ENCODE data around the gene MLLT6. TPM values are rescaled to one million over a fixed set of nuclear protein-coding genes. Genes with fewer than 3 reads are reported as not detected.
A peak's percentile ranks its signal among the peaks of the same experiment; 100 is the strongest.

The MLLT6 gene
- total and polyA plus RNA-seq, 10 of the 15 experiments (the other 5 are each of a cell fraction or from before 2014, with no cell fraction given): 4.8 to 105 (median 36.3) TPM

DNA sequence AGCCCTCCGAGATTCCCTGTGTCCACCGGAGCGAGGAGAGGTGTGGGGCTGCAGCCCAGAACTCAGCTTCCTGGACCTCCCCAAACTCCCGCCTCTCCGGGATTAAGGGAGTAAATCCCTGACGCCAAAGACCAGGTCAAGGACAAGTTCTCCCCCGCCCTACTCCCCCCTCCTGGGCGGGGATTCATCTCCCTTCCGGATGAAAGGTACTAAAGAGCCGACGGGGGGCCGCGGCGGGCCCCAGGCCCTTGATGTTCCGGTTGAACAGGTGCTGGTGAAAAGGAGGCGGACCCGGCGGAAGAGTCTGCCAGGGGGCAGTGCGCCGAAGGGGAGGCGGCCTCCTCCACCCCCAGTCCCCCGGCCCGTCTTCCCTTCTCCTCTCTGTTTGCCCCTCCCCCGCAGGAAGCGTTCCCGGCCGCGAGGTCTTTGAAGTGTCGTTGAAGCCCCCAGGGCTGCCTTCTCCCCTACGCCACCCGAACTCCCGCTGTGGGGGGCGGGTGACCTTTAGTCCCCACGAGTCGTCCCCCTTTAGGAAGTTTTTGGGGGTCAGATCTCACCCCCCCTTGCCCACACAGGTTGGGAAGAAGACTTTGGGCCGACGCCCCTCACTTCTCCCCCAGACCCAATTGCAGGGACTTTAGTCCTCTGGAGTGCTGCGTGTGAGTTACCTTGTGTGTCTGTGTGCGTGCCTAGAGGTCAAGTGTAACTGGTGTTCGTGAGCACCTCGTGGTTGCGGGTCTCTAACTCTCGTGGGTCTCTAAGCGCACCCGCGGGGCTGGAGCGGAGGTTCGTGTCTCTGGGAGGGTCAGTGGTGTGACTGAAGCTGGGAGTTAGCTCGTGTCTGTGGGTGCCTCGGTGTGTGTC is 1.1 kb upstream of the MLLT6 start (continued):
- TF ChIP-seq ZNF24 (IDR thresholded peaks at IDR 0.05) (no peak), POLR2AphosphoS5 (IDR thresholded peaks at IDR 0.05; ENCODE audit: low read length) (peak; percentile 81), ASH2L (IDR thresholded peaks at IDR 0.05; ENCODE audit: borderline replicate concordance, low read depth) (0 out of 2 replicates have a peak, but pooled peaks have one; percentile 17), SIX5 (IDR thresholded peaks at IDR 0.05; ENCODE audit: low read depth, low read length, severe bottlenecking) (no peak), CREM (IDR thresholded peaks at IDR 0.05; ENCODE audit: low read depth) (peak; percentile 51; the same call in 1 of the 2 replicates), NR2F1 (conservative IDR thresholded peaks at IDR 0.05) (peak; percentile 86), SUZ12 (IDR thresholded peaks at IDR 0.05; ENCODE audit: unreplicated experiment) (no peak), MTA3 (IDR thresholded peaks at IDR 0.05; ENCODE audit: borderline replicate concordance, low read length) (peak; percentile 56; the same call in 1 of the 2 replicates), NFYB (IDR thresholded peaks at IDR 0.05; ENCODE audit: insufficient read depth, low read depth, low read length) (no peak), GATAD2B (conservative IDR thresholded peaks at IDR 0.05; ENCODE audit: low read depth) (peak; percentile 75), HDAC2 (IDR thresholded peaks at IDR 0.05) (no peak), EP300 (IDR thresholded peaks at IDR 0.05; ENCODE audit: borderline replicate concordance in 1 of 2, control insufficient read depth in 1 of 2, low read depth in 2 of 2, low read length in 2 of 2) (no peak)
- TF ChIP-seq, protein P1, sequence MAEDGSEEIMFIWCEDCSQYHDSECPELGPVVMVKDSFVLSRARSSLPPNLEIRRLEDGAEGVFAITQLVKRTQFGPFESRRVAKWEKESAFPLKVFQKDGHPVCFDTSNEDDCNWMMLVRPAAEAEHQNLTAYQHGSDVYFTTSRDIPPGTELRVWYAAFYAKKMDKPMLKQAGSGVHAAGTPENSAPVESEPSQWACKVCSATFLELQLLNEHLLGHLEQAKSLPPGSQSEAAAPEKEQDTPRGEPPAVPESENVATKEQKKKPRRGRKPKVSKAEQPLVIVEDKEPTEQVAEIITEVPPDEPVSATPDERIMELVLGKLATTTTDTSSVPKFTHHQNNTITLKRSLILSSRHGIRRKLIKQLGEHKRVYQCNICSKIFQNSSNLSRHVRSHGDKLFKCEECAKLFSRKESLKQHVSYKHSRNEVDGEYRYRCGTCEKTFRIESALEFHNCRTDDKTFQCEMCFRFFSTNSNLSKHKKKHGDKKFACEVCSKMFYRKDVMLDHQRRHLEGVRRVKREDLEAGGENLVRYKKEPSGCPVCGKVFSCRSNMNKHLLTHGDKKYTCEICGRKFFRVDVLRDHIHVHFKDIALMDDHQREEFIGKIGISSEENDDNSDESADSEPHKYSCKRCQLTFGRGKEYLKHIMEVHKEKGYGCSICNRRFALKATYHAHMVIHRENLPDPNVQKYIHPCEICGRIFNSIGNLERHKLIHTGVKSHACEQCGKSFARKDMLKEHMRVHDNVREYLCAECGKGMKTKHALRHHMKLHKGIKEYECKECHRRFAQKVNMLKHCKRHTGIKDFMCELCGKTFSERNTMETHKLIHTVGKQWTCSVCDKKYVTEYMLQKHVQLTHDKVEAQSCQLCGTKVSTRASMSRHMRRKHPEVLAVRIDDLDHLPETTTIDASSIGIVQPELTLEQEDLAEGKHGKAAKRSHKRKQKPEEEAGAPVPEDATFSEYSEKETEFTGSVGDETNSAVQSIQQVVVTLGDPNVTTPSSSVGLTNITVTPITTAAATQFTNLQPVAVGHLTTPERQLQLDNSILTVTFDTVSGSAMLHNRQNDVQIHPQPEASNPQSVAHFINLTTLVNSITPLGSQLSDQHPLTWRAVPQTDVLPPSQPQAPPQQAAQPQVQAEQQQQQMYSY (CRISPR knock-in tag; IDR thresholded peaks at IDR 0.05): no peak
- TF ChIP-seq, protein P2, sequence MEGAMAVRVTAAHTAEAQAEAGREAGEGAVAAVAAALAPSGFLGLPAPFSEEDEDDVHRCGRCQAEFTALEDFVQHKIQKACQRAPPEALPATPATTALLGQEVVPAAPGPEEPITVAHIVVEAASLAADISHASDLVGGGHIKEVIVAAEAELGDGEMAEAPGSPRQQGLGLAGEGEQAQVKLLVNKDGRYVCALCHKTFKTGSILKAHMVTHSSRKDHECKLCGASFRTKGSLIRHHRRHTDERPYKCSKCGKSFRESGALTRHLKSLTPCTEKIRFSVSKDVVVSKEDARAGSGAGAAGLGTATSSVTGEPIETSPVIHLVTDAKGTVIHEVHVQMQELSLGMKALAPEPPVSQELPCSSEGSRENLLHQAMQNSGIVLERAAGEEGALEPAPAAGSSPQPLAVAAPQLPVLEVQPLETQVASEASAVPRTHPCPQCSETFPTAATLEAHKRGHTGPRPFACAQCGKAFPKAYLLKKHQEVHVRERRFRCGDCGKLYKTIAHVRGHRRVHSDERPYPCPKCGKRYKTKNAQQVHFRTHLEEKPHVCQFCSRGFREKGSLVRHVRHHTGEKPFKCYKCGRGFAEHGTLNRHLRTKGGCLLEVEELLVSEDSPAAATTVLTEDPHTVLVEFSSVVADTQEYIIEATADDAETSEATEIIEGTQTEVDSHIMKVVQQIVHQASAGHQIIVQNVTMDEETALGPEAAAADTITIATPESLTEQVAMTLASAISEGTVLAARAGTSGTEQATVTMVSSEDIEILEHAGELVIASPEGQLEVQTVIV (IDR thresholded peaks at IDR 0.05; ENCODE audit: borderline replicate concordance, partially characterized antibody): no peak
- TF ChIP-seq, protein P3, sequence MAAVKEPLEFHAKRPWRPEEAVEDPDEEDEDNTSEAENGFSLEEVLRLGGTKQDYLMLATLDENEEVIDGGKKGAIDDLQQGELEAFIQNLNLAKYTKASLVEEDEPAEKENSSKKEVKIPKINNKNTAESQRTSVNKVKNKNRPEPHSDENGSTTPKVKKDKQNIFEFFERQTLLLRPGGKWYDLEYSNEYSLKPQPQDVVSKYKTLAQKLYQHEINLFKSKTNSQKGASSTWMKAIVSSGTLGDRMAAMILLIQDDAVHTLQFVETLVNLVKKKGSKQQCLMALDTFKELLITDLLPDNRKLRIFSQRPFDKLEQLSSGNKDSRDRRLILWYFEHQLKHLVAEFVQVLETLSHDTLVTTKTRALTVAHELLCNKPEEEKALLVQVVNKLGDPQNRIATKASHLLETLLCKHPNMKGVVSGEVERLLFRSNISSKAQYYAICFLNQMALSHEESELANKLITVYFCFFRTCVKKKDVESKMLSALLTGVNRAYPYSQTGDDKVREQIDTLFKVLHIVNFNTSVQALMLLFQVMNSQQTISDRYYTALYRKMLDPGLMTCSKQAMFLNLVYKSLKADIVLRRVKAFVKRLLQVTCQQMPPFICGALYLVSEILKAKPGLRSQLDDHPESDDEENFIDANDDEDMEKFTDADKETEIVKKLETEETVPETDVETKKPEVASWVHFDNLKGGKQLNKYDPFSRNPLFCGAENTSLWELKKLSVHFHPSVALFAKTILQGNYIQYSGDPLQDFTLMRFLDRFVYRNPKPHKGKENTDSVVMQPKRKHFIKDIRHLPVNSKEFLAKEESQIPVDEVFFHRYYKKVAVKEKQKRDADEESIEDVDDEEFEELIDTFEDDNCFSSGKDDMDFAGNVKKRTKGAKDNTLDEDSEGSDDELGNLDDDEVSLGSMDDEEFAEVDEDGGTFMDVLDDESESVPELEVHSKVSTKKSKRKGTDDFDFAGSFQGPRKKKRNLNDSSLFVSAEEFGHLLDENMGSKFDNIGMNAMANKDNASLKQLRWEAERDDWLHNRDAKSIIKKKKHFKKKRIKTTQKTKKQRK (IDR thresholded peaks at IDR 0.05; ENCODE audit: low read depth, low read length): no peak
